Right renal pelvis (tissue), 4 donors: ENCODE data around the gene SMCR8. TPM values are rescaled to one million over a fixed set of nuclear protein-coding genes. Genes with fewer than 3 reads are reported as not detected.
"Not testable (repeated sequence)": the region's sequence is repeated elsewhere in the genome, so short reads cannot be mapped to it uniquely, and the experiment has no call there.

Experiments
- DNase-seq, 4 donors: peaks; one replicate each; pipeline ENCODE4 v3.0.0-alpha.2; 2013; ENCODE audit warnings: low read depth in 4 of 4, low spot score in 3 of 4, missing footprints in 1 of 4
- polyA plus RNA-seq, 4 donors: library from polyadenylated mRNA; unstranded; fragments of 120-200 nt; gene quantifications; one replicate each; pipeline ENCODE4 v1.2.1, GENCODE V29; 2013; ENCODE audit not compliant: insufficient read length in 4 of 4

Gene SMCR8, protein sequence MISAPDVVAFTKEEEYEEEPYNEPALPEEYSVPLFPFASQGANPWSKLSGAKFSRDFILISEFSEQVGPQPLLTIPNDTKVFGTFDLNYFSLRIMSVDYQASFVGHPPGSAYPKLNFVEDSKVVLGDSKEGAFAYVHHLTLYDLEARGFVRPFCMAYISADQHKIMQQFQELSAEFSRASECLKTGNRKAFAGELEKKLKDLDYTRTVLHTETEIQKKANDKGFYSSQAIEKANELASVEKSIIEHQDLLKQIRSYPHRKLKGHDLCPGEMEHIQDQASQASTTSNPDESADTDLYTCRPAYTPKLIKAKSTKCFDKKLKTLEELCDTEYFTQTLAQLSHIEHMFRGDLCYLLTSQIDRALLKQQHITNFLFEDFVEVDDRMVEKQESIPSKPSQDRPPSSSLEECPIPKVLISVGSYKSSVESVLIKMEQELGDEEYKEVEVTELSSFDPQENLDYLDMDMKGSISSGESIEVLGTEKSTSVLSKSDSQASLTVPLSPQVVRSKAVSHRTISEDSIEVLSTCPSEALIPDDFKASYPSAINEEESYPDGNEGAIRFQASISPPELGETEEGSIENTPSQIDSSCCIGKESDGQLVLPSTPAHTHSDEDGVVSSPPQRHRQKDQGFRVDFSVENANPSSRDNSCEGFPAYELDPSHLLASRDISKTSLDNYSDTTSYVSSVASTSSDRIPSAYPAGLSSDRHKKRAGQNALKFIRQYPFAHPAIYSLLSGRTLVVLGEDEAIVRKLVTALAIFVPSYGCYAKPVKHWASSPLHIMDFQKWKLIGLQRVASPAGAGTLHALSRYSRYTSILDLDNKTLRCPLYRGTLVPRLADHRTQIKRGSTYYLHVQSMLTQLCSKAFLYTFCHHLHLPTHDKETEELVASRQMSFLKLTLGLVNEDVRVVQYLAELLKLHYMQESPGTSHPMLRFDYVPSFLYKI
- polyA plus RNA-seq: 10 to 100 TPM; 15.3 to 16.6 (median 16.4) TPM

DNA sequence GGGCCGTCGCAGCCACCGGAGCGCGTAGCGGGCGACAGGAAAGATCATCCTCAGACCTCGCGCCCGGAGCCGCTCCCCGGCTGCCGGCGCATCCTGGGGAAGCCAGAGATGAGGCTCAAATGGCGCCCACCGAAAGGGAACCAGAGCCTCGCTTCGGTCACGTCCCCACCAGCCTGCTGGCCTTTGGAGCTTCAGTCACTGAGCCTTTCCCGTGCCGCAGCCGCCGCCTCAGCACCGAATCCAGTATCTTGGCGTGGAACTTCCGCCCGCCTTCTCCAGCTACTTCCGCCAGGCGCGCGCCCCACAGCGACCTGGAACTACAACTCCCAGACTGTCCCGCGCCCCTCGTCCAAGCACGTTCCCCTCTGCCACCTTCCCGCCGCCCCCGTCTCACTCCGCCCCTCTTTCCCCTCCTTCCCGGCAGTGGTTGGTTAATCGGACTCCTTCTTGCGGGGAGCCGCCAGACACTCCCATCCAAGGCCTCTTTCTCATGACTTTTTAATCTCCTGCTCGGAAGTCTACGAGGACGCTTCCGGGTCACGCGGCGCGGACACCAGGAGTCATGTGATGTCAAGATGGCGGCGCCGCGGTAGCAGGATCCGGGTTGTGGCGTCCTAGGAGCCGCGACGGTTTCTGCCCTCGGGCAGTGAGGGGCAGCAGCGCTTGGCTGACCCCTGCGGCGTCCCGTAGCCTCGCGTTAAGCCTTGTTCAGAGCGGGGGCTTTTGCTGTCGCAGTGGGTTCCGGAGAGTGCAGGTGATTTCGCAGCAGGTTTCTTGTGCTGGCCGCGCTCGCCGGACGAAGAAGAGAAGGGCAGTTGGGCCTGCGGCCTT, at the start of gene SMCR8, which contains the start of gene TOP3A:
Gene SMCR8 (plus strand): TSS at position 563 of the 831 bp plus-strand sequence. CDS start 497 bp downstream, outside the sequence.
Gene TOP3A (minus strand): TSS at position 264 of the 831 bp plus-strand sequence. CDS start 216 bp downstream, at position 48.
- peak; percentile 86 to 96 (median 94) for DNase-seq

DNA sequence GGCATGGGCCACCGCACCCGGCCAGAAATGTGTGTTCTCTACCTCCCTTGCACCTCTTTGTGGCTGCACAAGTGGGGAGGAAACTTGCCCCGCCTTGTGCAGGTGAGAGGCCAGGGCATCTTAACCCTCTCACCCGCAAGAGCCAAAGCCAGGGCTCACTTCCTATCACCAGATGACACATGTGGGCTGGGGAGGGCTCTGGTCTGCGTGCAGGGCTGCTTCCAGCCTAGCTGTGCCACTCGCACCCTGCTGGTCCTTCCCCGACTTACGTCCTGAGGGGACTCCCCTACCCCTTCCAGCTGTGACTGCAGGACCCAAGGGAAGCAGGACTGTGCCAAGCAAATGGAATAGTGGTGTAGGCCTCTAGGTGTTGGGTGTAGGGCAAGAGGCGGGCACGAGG, 47.7 kb upstream of the SMCR8 start:
- no peak for DNase-seq

DNA sequence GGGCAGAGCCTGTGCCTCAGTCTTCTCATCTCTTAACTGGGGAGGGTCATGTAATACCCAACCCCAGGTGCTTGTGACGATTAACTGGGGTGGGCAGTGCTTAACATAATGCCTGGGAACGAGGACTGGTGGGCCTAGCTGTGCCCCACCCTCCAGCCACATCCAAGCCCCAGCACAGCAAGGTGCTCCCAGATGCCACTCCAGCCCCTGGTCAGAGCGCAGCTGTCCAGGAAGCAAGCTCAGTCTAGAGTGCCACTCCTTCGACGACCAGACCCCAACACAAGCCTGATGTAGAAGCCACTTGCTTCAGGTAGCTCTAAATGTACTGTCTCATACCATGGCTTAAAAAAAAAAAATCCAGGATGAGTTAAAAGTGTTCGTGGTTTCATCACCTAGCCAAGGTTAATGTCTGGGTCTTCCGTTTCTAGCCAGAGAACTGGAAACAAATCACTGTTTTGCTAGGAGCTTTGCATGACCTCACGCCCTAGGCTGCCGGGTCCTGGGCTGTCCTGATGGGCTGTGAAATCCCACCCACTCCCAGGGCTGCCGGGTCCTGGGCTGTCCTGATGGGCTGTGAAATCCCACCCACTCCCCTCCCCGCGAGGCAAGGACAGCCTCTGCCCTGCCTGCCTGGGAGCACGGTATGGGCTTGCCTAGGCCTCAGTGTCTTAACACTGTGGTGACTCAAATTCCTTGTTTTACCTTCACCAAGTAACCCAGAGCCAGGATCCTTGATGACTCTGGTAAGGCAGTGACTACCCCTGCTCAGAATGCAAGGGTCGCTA, 47.0 kb upstream of the SMCR8 start:
- DNase-seq: no peak

DNA sequence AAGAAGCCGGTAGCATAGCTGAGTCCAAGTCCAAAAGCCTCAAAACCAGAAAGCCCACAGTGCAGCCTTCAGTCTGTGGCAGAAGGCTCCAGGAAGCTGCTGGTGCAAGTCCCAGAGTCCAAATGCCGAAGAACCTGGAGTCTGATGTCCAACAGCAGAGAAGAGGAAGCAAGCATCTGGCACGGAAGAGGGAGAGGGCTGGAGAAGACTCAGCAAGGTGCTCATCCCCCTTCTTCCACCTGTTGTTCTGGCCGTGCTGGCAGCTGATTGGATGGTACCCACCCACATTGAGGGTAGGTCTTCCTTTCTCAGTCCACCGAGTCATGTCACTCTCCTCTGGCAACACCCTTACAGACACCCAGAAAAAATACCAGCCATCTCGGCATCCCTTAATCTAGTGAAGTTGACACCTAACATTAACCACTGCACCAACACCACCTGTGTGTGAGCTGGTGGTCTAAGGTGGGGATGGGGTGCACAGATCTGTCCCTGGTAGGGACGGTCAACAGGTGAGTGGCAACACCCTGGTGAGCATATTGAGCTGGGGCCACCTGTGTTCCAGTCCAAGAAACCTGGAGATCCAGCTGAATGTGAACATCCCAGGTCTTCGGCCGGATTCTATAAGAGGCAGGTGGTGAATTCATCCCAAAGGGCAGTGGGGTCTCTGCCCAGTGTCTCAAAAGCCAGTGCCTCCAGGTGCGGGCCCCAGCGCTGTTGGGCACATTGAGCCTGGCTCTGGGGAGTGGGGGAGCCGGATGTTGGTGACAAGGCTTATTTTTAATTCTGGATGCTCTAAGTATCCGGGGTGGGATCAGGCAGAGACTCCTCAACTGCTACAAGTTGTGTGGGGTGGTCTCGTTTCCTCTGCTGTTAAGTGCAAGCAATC, 44.8 kb upstream of the SMCR8 start:
- DNase-seq: no peak

DNA sequence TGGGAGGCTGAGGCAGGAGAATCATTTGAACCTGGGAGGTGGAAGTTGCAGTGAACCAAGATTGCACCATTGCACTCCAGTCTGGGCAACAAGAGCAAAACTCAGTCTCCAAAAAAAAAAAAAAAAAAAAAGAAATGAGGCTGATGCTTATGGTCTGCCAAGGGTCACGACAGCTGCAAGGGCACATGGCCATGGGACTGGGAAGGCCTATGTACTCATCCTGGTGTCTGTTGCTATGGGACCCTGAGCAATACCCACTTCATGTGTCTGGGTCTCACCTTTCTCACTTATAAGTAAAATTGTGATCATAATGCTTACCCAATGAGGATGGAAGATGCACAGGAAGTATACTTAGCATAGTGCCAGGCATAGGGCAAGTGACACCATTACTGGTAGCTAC, 38.0 kb upstream of the SMCR8 start:
- DNase-seq: no peak

DNA sequence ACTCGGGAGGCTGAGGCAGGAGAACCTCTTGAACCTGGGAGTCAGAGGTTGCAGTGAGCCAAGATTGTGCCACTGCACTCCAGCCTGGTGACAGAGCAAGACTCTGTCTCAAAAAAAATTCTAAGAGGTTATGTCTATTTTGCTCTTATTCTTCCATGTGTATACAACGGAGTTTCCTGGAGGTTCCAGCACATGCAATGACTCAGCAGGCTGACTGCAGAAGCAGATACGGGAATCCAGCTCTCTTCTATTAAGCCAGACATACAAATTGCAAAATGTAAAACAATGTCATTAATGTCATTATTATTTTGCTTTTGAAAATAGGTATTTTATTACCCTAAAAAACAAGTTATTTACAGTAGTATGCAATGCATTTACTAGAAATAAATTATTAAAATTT, 36.2 kb upstream of the SMCR8 start:
- DNase-seq: no peak

DNA sequence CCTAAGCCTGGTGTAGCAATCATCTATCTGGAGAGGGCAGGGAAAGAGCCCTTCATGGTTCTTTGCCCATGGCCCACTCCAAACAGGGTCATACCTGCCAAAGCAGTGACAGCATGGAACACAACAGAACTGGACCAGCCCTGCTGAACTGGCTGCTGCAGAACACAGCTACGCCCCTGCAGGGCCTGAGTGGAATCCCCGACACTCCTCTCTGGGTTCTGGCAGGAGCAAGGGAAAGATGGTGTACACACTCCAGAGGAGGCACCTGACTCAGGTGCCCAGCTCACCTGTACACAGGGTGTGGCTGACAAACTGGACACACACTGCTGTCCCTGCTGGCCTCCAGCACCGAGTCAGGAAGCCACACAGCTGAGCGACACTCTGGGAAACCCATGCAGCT, 34.8 kb upstream of the SMCR8 start:
- DNase-seq: no peak

DNA sequence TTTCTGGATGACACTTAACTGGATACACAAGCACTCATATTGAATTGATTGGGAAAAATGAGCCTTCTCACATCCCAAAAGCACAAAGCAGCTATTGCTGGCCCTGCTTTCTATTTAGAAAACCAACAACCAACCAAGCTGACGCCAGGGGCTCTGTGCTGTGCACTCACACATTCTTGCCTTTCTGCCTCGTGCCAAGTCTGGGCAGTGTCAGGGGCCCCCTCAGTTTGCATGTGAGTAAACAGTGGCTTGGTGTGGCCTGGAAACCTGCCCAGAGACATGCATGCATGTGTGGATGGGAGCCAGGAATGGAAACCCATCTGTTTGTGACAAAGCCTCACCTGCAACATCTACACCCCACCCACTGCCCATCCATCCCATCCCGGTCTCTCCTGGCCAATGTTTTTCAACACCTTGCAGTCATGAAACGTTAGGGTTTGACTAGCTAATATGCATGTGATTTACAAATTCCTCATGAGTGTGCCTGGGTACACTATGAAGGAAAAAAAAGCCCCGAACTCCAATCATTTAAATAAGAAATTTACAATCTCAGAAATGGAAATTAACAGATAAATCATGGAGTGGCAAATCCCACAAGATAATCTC, 34.2 kb upstream of the SMCR8 start:
- DNase-seq: no peak

DNA sequence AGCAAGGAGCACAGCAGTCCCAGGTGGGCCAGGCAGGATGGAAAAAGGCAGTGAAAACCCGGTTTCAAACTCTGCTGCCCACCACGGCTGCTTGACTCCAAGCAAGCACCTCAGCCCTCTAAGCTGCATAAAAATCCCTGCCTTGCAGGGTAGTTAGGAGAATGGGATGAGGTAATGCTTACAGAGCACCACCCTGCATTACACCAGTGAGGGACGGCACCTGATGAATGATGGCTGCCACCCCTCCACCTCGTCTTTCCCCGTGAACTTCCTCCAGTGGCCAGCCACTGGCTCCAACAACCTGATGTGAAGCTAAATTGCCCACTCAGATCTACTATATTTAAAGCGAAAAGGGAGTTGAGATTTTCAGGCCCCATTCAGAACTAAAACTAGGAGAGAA, 33.3 kb upstream of the SMCR8 start:
- no peak for DNase-seq

DNA sequence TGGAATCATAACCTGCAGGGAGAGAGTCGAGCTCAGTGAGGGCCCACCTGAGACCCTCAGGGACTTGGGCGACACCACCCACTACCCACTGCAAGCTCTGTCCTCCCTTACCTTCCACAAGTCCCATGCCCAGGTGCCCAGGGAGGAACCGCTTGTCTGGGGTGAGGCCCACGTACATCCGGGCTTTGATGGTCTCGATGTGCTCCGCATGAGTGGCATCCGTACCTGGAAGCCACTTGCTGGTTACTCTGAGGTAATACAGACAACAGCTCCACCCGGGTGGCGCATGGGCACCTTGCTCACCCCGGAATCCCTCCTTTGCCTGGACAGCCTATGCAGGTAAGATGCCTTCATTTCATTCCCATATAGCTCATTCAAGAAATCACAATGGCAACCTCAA, 29.8 kb upstream of the SMCR8 start:
- no peak for DNase-seq

DNA sequence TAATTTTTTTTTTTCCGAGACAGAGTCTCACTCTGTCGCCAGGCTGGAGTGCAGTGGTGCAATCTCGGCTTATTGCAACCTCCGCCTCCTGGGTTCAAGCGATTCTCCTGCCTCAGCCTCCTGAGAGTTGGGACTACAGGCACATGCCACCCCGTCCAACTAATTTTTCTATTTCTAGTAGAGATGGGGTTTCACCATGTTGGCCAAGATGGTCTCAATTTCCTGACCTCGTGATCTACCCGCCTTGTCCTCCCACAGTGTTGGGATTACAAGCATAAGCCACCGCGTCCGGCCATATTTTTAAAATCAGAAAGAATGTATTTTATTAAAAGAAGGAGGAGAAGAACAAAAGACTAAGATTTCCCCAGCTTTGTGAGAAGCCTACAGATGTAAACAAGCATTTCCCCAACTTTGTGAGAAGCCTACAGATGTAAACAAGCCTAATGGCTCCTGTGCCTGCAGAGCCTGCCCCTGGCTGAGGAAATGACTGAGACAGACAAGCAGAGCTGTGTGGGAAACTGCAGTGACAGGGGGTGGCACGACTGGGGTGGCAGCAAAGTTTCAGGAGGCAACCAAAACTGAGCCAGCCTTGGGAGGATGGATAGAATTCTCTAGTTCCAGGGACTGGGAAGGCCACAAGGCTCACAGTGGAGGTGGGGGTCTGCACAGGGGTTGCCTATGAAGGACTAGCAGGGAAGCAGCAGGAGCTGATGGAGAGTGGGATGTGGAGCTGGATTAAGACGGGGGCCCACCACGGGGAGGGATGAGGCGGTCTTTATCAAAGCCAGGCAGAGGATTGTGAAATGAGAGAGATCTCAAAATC, 23.2 kb upstream of the SMCR8 start:
- no peak for DNase-seq

DNA sequence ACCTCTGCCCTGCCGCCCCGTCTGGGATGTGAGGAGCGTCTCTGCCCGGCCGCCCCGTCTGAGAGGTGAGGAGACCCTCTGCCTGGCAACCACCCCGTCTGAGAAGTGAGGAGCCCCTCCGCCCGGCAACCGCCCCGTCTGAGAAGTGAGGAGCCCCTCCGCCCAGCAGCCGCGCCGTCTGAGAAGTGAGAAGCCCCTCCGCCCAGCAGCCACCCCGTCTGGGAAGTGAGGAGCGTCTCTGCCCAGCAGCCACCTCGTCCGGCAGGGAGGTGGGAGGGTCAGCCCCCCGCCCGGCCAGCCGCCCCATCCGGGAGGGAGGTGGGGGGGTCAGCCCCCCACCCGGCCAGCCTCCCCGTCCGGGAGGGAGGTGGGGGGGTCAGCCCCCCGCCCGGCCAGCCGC, 17.0 kb upstream of the SMCR8 start:
- DNase-seq: not testable (repeated sequence)

DNA sequence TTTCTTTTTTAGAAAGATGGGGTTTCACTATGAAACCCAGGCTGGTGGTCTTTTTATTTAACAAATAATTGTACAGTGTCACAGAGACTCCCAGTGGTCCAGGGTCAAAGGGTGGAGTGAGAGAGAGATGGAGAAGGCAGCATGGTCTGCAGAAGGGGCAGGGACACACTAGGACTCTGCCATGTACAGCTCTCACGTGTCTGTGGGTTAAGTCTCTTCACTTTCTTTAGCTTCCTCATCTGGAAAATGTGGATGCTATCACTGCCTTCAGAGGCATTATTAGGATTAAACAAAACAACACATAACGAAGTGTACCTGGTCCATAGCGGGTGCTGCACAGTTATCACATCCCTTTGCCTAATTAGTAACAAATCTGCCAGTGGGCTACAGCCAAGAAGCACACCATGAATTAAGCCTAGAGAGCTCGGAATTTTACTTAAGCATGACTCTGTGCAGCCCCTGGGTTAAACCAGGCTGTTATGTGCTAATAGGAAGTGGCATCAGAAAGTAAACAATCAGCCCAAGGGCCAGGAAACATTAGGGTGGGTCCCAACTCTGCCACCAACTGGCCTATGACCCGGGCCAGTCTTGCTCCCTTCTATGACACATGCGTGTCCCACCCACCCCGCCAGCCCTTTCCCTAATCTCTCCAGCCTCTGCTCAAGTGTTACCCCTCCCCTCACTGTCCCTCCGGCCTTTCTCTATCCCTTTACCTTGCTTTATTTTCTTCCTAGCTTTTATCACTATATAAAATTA, 14.2 kb upstream of the SMCR8 start:
- no peak for DNase-seq

DNA sequence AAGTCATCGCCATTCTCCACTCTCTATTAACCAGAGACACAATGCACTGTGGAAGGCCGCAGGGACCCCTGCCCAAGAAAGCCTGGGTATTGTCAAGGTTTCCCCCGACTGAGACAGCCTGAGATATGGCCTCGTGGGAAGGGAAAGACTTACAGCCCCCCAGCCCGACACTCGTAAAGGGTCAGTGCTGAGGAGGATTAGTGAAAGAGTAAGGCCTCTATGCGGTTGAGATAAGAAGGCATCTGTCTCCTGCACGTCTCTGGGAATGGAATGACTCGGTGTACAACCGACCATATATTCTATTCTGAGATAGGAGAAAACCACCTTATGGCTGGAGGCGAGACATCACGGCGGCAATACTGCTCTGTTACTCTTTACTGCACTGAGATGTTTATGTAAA, 11.9 kb upstream of the SMCR8 start:
- not testable (repeated sequence) for DNase-seq

DNA sequence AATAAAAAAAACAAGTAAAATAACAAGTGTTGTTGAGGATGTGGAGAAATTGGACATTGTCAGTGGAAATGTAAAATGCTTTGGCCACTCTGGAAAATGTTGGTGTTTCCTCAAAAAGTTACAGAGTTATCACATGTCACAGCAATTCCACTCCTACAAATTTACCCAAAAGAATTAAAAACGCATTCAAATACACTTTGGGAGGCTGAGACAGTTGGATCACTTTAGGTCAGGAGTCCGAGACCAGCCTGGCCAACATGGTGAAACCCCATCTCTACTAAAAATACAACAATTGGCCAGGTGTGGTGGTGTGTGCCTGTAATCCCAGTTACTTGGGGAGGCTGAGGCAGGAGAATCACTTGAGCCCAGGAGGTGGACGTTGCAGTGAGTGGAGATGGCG, 5.9 kb upstream of the SMCR8 start:
- DNase-seq: no peak

DNA sequence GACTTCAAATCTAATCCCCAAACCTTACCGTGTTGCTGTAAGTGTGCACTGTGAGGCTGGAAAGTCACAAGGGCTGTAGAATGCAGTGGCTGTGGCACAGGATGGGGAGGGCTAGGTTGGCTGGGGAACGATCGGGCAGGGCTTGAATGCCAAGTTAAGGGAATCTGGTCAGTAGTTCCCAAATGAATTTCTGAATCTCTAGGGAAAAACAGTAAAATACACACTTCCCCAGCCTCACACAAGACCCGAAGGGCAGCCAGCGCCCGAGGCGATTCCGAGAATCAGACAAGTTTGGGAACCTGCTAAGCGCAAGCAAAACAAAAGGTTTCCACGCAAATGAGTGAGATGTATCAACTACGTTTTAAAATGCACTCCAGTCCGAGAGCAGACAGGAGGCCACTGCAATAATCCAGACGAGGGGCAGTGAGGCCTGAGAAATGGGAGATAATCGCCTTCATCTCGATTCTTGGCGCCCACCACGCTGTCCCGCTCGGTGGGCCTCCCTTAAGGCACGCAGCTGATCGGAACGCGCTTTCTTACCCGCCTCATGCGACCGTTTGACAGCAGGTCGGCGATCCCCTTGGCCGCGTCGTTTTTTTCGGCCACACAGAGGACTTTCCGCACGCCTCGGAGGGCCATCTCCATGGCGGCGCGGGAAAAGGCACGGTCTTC, 898 bp upstream of the SMCR8 start:
- peak in 1 of 4 donors; percentile 18 for DNase-seq
